DMS 273 treated with DMSO at 0.1 percent for 48 hours (cell line): ENCODE data around the gene NR2C1.
"Not testable (repeated sequence)": the region's sequence is repeated elsewhere in the genome, so short reads cannot be mapped to it uniquely, and the experiment has no call there.

Source experiments
- DNase-seq: peaks from one replicate; lab custom pipeline; 2025; lab: John Stamatoyannopoulos, UW

The NR2C1 gene

DNA sequence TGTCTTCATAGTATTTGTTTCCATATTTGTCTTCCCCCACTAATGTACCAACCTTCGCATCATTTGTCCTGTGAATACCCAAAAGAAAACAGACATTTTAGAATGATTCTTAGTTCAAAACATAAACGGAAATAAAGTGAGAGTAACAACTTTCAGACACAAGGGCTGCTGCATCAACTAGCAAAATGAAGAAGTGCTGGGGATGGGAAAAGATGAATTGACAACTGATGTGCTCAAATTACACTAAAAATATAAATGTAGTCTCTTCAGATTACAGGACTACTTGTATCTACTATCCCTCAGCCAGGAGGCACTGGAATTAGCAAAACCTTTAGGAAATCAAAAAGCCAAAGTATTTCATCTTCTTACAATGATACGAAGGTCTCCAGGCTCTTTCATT, 70.7 kb downstream of the NR2C1 start:
- DNase-seq, result no peak

DNA sequence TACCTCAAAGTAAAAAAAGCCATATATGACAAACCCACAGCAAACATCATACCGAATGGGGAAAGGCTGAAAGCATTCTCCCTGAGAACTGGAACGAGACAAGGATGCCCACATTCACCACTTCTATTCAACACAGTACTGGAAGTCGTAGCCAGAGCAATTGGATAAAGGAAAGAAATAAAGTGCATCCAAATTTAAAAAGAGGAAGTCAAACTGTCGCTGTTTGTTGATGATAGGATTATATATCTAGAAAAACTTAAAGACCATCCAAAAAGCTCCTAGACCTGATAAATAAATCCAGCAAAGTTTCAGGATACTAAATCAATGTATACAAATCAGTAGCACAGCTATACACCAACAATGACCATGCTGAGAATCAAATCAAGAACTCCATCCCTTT, 75.1 kb downstream of the NR2C1 start:
- DNase-seq, result no peak

- DNase-seq, result no peak
These were observed 75.7 kb downstream of the NR2C1 start for GRCh38 chr12:94997726-94998125.

DNA sequence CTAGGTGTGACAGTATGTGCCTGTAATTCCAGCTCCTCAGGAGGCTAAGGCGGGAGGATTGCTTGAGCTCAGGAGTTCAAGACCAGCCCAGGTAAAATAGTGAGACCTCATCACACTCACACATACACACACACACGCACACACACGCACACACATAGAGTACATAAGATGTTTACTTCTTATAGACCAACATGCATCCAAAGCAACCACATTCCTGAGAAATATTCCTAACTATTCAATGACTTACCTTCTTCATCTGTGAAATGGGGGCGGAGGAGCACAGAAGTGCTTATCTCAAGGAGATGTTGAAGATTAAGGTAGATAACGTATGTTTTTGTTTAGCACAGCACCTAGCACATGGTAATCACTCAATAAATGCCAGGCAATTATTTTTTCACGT, 76.4 kb downstream of the NR2C1 start:
- no peak for DNase-seq

DNA sequence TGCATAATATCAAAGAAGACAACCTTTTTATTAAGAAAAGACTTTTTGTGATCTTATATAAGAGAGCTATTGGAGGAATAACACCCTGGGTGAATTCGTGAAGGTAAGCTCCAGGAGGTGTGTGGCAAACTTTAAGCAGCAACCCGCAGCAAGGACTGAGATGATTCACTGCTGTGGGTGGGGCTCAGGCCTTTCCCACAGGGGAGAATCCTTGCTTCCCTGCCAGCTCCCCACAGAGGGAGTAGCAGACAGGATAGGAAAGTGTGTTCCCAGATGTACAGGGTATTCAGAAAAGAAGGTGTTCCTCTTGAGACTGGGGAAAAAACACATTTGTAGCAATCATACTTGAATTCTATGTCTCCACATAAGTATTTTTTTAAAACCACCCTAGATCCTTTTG, 79.1 kb downstream of the NR2C1 start:
- no peak for DNase-seq

DNA sequence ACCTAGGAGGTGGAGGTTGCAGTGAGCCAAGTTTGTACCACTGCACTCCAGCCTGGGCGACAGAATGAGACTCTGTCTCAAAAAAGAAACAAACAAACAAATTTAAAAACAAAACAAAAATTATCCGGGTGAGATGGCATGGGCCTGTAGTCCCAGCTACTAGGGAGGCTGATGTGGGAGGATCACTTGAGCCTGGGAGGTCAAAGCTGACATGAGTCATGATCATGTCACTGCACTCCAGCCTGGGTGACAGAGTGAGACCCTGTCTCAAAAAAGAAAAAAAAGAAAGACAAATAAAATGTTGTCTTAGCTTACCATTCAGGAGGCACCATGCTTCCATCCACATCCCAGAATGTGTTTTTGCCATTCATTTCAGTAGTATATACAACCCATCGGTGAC, 79.6 kb downstream of the NR2C1 start:
- not testable (repeated sequence) for DNase-seq

DNA sequence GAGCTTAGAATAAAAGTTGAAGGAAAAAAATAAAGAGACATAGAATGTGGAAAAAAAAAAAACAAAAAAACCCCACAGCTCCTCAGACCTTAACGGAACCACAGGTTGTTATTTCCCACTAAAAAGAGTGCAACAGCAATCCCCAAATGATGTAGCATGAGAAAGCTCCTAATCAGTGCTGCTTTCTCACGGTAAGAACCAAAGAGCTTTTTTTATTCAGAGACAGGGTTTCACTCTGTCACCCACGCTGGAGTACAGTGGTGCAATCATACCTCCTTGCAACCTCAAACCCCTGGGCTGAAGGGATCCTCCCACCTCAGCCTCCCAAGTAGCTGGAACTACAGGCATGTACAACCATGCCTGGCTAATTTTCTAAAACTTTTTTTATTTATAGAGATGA, 83.2 kb downstream of the NR2C1 start:
- no peak for DNase-seq

GRCh38 chr12:94988471-94988870, 84.9 kb downstream of the NR2C1 start:
- no peak for DNase-seq

- DNase-seq, result no peak
These were observed 85.6 kb downstream of the NR2C1 start for GRCh38 chr12:94987801-94988200.

DNA sequence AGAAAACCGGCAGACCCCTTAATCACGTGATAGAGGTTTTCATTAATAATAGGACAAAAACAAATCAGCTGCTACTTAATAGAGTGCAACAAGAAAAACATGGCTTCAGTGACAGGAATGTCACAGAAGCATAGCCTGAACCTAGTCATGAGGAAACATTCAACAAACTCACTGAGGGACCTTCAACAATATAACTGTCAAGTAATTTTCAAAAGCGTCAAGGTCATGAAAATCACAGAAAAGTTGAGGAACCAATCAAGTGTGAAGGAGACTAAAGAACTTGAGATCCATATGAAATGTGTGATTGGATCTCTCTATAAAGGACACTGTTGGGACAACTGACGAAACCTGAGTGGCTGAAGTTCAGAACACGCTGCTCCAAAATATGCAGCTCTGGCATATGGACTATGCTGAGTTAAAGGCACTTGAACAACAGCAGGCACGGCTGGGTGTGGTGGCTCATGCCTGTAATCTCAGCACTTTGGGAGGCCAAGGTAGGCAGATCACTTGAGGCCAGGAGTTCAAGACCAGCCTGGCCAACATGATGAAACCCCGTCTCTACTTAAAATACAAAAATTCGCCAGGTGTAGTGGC, 86.2 kb downstream of the NR2C1 start:
- DNase-seq, result no peak

GRCh38 chr12:94985099-94985498, 88.3 kb downstream of the NR2C1 start:
- DNase-seq, result not testable (repeated sequence)

DNA sequence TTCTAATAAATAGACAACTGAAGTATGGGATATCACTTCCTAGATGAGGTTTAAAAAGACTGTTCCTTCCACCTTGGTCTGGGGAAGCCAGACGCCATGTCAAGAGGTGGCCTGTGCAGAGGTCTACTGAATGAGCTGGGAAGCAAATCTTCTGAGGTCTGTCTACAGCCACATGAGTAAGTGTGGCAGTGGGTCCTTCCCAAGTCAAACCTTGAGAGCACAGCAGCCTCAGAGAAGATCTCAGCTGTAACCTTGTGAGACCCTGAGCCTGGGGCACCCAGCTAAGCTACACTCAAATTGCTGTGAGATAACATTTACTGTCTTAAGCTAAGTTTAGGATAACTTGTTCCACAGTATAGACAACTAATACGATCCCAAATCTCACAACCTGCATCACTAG, 90.1 kb downstream of the NR2C1 start:
- no peak for DNase-seq

- no peak for DNase-seq
These were observed 91.0 kb downstream of the NR2C1 start for GRCh38 chr12:94982456-94982855.

DNA sequence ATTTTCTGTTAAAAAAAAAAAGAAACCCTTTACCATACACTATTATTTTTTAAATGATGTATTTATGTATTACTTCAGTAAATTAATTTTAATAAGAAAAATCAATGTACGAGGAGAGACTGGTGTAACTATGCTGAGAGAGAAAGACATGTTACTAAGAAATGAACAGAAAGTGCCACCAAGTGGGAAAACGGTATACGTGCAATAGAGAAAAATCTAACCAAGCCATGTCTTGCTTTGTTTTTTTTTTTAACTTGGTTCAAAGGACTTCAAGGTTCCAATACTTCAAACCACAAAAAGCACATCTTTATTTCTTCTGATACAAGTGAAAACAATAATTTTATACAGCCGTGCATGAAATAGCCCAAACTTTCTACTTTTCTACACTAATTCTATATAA, 92.8 kb downstream of the NR2C1 start:
- no peak for DNase-seq

DNA sequence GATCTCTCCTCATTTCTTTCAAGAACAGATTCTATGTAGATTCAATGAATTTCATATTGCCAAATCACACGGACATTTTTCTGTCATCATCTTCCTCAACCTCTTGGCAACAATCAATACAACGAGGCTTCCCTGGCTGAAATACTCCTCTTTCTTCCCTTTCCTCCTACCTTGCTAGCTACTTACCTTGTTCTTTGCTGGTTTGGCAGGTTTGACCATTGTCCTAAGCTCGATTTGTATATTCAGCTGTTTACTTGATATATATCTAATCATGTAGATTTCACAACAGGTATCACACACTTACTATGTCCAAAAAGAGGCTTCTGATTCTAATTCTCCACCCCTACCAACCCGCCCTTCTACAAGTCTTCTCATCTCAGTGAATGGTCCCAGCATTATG, 93.5 kb downstream of the NR2C1 start:
- DNase-seq, result no peak

- DNase-seq, result no peak
These were observed 95.5 kb downstream of the NR2C1 start for GRCh38 chr12:94977766-94978468.

DNA sequence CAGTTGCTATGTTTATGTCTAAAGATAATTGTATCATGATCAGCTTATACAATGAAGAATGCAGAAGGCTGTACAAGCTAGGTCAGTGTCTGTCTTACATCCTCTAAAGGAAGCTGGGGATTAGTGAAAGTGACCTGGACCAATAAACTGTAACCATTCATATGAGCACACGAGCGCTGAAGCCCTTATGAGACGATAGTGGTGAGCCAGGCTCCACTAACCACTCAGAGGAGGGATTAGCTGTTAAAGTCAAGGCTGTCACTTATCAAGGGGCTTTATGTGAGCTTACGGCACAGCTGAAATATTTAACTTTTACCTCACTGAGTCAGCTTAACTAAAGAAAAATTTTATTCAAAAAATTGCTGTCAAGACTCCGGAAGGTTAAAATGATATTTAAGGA, 100.2 kb downstream of the NR2C1 start:
- no peak for DNase-seq

DNA sequence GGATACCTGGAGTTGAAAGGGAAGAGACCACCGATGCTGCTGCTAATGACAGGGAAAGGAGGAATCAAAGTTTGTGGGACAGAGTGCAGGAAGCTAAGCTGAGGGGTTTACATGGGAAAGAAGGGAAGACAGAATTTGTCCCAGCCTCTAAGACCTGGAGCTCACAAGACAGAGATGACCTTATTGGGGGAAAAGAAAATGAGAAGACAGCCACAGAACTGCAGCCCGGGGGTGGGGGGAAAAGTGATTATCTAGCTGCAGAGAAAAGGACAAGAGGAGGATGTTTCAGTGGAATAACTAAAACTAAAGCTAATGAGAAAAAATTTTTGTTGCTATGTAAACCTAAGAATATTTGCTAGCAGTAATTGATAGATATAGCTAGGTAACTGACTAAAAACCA, 100.6 kb downstream of the NR2C1 start:
- DNase-seq, result no peak

DNA sequence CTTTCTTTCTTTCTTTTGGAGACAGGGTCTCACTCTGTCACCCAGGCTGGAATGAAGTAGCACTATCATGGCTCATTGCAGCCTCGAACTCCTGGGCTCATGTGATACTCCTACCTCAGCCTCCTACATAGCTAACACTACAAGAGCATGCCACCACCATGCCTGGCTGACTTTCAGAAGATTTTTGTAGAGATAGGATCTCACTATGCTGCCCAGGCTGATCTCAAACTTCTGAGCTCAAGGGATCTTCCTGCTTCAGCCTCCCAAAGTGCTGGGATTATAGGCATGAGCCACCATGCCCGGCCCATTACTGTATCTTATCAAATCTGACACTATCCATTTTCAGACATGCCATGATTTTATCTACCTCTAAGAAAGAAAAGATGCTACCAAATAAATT, 101.5 kb downstream of the NR2C1 start:
- DNase-seq, result no peak

DNA sequence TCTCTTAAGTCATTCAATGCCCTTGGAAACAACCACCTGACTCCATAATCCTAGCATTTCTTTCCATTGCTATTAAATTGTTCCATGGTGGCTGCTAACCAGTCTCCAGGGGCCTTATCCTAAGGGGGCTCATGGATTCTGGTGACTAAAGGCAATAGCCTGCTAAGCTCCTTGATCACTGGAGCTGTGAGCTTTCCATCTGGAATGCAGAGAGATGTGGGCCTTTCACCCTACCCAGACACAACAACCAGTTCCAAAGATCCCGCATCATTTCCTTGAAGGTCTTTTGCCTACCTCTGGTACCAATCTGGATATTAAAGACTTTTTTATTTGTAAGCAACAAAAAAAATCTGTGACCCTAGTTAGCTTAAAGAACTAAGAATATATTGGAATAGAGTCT, 102.9 kb downstream of the NR2C1 start:
- DNase-seq, result no peak
